Measurements from ENCODE around the gene ARAF.

DNA sequence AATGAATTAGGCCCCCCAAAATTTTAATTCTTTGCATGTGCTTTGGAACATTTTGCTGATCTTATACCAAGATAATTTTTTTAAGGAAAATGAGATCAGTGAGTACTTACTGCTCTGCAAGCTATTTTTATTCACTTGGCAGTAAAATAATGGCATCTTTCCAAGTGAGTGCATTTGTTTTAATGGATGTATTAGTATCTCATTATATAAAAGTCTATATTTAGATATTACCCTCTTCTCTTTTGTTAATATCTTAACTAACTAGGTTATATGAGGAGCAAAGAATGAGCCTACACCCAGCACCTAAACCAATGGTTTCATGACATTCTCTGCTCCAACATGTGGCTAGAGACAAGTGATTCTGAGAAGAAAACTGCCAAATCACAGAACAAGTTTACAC lies 21.1 kb upstream of the ARAF start:
- no peak for TF ChIP-seq CTCF (IDR thresholded peaks at IDR 0.05)
- TF ChIP-seq POLR2A (IDR thresholded peaks at IDR 0.05), result no peak

All from lower leg skin (tissue), 3 donors.